ENCODE measurements around the gene PSMC2.

The PSMC2 gene

DNA sequence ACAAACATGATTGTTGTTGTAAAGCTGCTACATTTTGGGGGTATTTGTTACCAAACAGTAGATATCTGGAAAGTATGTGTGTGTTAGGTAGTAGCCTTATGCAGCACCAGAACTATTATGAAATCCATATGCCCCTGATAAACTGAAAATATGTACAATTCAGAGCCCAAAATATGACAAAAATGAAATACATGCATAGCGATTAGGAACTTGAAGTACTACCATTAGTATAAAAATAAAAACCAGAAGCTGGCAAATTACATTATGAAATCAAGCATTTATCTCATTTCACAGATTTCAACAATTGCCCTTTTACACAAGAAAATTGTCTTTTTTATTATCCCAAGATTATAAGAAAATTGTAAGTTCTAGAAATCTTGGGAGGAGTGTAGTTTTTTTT lies 64.7 kb downstream of the PSMC2 start:
- intact Hi-C loops (cut with DNase I), result no loop called here
- no peak for DNase-seq

DNA sequence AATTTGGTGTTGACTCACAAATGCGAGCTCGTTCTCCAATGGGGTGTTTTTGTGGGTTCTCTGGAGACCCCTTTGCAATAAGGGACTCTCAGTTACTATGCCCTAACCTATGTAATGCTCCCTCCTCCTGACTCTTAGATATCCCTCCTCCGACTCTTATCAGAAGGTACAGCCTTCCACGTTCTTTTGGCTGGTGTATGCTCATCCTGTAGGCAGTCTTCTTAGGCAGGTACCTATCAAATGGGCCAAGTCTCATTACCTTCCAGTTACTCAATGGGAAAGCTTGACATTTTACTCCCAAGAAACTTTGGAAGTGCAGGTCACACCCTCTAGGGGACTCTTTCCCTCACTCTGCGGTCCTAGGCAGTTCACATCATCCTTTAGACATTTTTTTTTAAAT lies 66.0 kb downstream of the PSMC2 start:
- DNase-seq, result no peak
- intact Hi-C loops (cut with DNase I), result no loop called here

DNA sequence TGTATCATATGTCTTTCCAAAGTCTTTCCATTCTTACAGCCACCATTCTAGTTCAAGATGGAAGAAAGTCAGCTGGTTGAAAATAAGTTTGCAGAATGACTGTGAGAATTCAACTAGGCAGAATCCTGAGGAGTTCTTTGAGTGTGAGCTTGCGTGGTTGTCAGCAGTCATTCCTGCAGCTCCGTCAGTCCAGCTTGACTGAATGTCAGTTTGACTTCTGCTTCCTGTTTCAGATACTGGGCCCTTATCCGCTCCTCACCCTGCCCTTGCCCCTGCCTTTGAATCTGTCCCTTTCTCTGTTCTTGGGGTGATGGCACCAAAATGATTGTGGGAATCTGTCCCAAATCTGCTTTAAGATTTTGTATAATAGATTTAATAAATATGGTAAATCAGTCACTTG lies 70.8 kb downstream of the PSMC2 start:
- no peak for DNase-seq
- intact Hi-C loops (cut with DNase I), result no loop called here

Data from head of caudate nucleus (tissue), 42 donors.